ENCODE results near the gene POC1B.
A peak's percentile ranks its signal among the peaks of the same experiment; 100 is the strongest.

DNA sequence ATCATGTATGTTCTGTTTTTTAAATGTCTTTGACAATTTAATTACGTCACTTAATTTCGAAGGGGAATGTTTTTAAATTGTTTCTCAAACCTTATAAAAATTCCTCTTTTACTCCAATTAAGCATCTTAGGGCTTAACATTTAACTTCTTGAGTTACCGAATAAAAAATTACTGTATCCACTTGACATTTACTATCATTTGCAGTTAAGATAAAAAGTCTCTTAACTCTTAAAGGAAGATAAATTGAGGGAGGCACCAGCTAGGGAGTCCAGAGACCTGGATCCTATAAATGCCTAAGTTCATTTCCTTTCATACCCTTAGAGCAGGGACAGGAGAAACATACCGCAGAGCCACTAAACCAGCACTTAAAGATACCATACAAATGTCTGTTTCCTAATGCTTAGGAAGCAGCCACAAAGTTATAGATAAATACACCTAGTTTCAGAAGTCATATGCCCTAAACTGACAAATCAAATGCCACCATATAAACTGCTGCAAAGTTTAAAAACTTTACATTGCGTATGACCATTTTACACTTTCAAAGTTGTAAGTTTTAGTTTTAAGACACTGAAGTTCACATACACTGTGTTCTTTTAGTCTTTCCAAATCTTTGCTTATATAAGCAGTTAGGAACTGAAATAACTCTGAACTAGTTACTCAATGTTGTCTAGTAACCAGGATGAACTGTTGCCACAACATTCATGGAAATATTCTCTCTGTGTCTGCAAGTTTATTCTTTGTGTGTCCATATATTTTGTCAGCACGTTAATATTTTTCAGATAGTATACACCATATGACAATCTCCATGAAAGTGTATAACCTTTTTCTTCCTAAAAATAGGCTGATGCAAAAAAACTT is 72.5 kb downstream of the POC1B start:
- TF ChIP-seq CTCF (IDR thresholded peaks at IDR 0.05) (no peak), POLR2A (IDR thresholded peaks at IDR 0.05; ENCODE audit: low read depth) (no peak), POLR2AphosphoS5 (IDR thresholded peaks at IDR 0.05) (peak in 1 of 2 donors; percentile 71)

Measured in esophagus muscularis mucosa (tissue), 3 donors.